Aorta (tissue), 5 donors: Measurements from ENCODE around the gene KSR2. TPM values are rescaled to one million over a fixed set of nuclear protein-coding genes. Genes with fewer than 3 reads are reported as not detected.
"Not testable (repeated sequence)": the region's sequence is repeated elsewhere in the genome, so short reads cannot be mapped to it uniquely, and the experiment has no call there.

Experiments
- ATAC-seq: fragments of 200-7000 bp; cut with Tn5 transposase; one replicate; pipeline ENCODE4 v1.9.1; 2022; ENCODE audit warnings: moderate library complexity; ENCODE audit not compliant: low FRiP score
- DNase-seq, 2 donors: peaks; one replicate each; pipeline ENCODE4 v3.0.0-alpha.2; 2020
- H3K27ac ChIP-seq, 2 donors: one replicate each; pipeline ENCODE4 v1.5.1; 2013; ENCODE audit warnings: low read length in 2 of 2, mild to moderate bottlenecking in 2 of 2, moderate library complexity in 2 of 2, control low read depth in 1 of 2, inconsistent platforms in 1 of 2, low read depth in 1 of 2
- H3K27me3 ChIP-seq, 2 donors: one replicate each; pipeline ENCODE4 v1.6.1; 2013; ENCODE audit warnings: control low read depth in 1 of 2, low read length in 1 of 2, mild to moderate bottlenecking in 1 of 2, moderate library complexity in 1 of 2; ENCODE audit not compliant: insufficient read depth in 2 of 2, control insufficient read depth in 1 of 2
- H3K36me3 ChIP-seq, 2 donors: one replicate each; pipeline ENCODE4 v1.6.1; 2013; ENCODE audit warnings: control low read depth in 1 of 2, low read length in 1 of 2, mild to moderate bottlenecking in 1 of 2; ENCODE audit not compliant: insufficient read depth in 2 of 2, control insufficient read depth in 1 of 2
- H3K4me1 ChIP-seq, 2 donors: one replicate each; pipeline ENCODE4 v1.6.1; 2013; ENCODE audit warnings: low read length in 2 of 2, control low read depth in 1 of 2, mild to moderate bottlenecking in 1 of 2, moderate library complexity in 1 of 2; ENCODE audit not compliant: insufficient read depth in 2 of 2, control insufficient read depth in 1 of 2
- H3K4me3 ChIP-seq, 2 donors: one replicate each; pipeline ENCODE4 v1.5.1; 2013; ENCODE audit warnings: low read length in 2 of 2, control low read depth in 1 of 2, mild to moderate bottlenecking in 1 of 2
- H3K9me3 ChIP-seq: one replicate; pipeline ENCODE4 v1.6.1; 2013; ENCODE audit warnings: mild to moderate bottlenecking, low read length; ENCODE audit not compliant: control insufficient read depth
- WGBS, 2 donors: extraction: QIAGEN DNeasy Blood & Tissue Kit; methylation state at CpG; one replicate each; pipeline ENCODE4 v1.1.7; 2013; 5-methylcytosine and 5-hydroxymethylcytosine counted together
- intact Hi-C, 2 donors: fragments of 100-400 bp; cut with DNase I; formaldehyde crosslinking; loops; one replicate each; pipeline versions ENCODE4 v1.14.2 to v1.15.0; 2022
- polyA plus RNA-seq, 2 donors: library from polyadenylated mRNA; stranded (reverse); fragments of 200-250 nt; gene quantifications; one replicate each; pipeline ENCODE4 v1.2.3, GENCODE V29; 2013
- total RNA-seq, 2 donors: library from RNA; stranded (reverse); fragmentation: NEBNext Ultra II Directional; extraction: Animal tissue kit (Norgen Biotek cat#: 25700); gene quantifications; one replicate each; pipeline ENCODE4 v1.2.1, GENCODE V29; 2021
- donor health status: healthy with polysubstance abuse.
- donor health status: Bipolar disorder and iron deficiency.
- donor health status: DM: no; HTN: no; CAD: no.
- donor health status: DM: no; HTN: no; CAD: no.
- donor health status: DM: yes; HTN: yes; CAD: no.

The KSR2 gene
- total and polyA plus RNA-seq, 4 donors, result not detected

- Histone ChIP-seq H3K36me3 (no peaks in the 10 kb centered on the region), H3K9me3 (no peaks in the 10 kb centered on the region), H3K27ac (no peak overlapping the region), H3K4me3 (no peak overlapping the region), H3K27me3 (peaks cover 0 to 1% of the 10 kb centered on the region in 2 donors), H3K4me1 (no peaks in the 10 kb centered on the region)
- 95 to 96% methylated on average over 3 of the region's 3 CpGs for WGBS, 2 donors
- ATAC-seq (no peak), DNase-seq (no peak)
- intact Hi-C loops, result loop anchor here in 1 of 2 donors (10.0 kb wide), 1 partner anchor 136 kb away; no protein-coding TSS in a partner anchor
Measured at GRCh38 chr12:118010903-118011302, 42.1 kb upstream of the KSR2 start.

DNA sequence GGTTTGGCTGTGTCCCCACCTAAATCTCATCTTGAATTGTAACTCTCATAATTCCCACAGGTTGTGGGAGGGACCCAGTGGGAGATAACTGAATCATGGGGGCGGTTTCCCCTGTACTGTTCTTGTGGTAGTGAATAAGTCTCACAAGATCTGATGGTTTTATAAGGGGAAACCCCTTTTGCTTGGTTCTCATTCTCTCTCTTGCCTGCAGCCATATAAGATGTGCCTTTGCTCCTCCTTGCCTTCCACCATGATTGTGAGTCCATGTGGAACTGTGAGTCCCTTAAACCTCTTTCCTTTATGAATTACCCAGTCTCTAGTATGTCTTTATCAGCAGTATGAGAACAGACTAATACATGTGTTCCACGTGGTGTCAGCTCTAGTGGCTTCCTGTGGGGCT lies 31.0 kb upstream of the KSR2 start:
- H3K36me3 ChIP-seq, H3K4me1 ChIP-seq, DNase-seq, ATAC-seq, H3K4me3 ChIP-seq, H3K9me3 ChIP-seq, intact Hi-C loops, H3K27me3 ChIP-seq, H3K27ac ChIP-seq: not testable (repeated sequence)
- WGBS, 2 donors, result 63 to 65% methylated on average over 2 of the region's 2 CpGs

DNA sequence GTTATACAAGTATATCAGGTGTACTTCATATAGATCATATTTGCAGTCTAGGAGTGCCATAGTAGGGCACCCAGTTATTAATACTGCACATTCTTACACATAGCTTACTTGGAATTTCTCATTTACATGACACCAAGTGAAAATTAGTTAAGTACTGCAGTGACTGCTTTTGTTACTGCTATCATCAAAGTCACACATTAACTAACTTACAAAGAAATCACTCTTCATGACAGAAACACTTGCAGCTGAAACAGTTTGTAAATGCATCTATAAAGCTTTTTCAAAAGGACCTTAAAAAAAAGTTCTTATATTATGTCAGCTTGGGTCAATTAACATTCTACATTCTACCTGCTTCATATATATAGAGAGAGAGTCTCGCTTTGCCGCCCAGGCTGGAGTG lies 29.9 kb upstream of the KSR2 start:
- 69 to 82% methylated on average over 2 of the region's 2 CpGs for WGBS, 2 donors
- H3K9me3 ChIP-seq, result no peaks in the 10 kb centered on the region
- H3K36me3 ChIP-seq, result no peaks in the 10 kb centered on the region
- H3K4me3 ChIP-seq, result no peak overlapping the region
- H3K27ac ChIP-seq, result no peak overlapping the region
- H3K27me3 ChIP-seq, result no peaks in the 10 kb centered on the region
- intact Hi-C loops, result no loop called here
- no peak for ATAC-seq
- no peaks in the 10 kb centered on the region for H3K4me1 ChIP-seq
- DNase-seq, result no peak

GRCh38 chr12:117994551-117995438 lies 26.0 kb upstream of the KSR2 start:
- 60 to 85% methylated on average over 3 of the region's 3 CpGs for WGBS, 2 donors
- ATAC-seq, result no peak
- no peaks in the 10 kb centered on the region for H3K4me1 ChIP-seq

GRCh38 chr12:117986705-117987469 lies 18.1 kb upstream of the KSR2 start:
- WGBS, 2 donors, result 69 to 77% methylated on average over 4 of the region's 4 CpGs
- Histone ChIP-seq H3K27me3 (no peaks in the 10 kb centered on the region), H3K4me3 (no peak overlapping the region), H3K9me3 (peaks cover 1% of the 10 kb centered on the region), H3K4me1 (no peaks in the 10 kb centered on the region), H3K36me3 (no peaks in the 10 kb centered on the region), H3K27ac (no peak overlapping the region)
- ATAC-seq (no peak), DNase-seq (no peak)
- intact Hi-C loops, result no loop called here

More at GRCh38 chr12:117994551-117995438, 26.0 kb upstream of the KSR2 start:
- Histone ChIP-seq H3K9me3 (no peaks in the 10 kb centered on the region), H3K27me3 (no peaks in the 10 kb centered on the region), H3K36me3 (no peaks in the 10 kb centered on the region), H3K27ac (no peak overlapping the region), H3K4me3 (no peak overlapping the region)
- DNase-seq, result no peak
- intact Hi-C loops, result no loop called here

DNA sequence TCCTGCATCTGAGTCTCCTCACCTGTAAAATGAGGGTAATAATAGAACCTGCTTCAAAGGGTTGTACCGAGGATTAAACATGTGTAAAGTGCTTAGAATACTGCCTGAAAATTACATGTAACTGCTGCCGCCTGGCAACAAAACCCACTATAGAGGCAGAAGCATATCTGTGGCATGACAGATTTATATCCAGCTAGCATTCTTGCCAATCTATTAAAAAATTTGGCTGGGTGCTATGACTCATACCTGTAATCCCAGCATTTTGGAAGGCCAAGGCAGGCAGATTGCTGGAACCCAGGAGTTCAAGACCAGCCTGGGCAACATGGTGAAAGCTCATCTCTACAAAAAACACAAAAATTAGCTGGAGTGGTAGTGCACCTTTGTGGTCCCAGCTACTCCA lies 16.4 kb upstream of the KSR2 start:
- DNase-seq (no peak), ATAC-seq (no peak)
- no peaks in the 10 kb centered on the region for H3K4me1 ChIP-seq
- H3K9me3 ChIP-seq, result peaks cover 1% of the 10 kb centered on the region
- H3K27me3 ChIP-seq, result no peaks in the 10 kb centered on the region
- 81 to 83% methylated on average over 2 of the region's 2 CpGs for WGBS, 2 donors
- H3K36me3 ChIP-seq, result no peaks in the 10 kb centered on the region
- H3K27ac ChIP-seq, result no peak overlapping the region
- intact Hi-C loops, result no loop called here
- H3K4me3 ChIP-seq, result no peak overlapping the region

GRCh38 chr12:117981267-117981666 lies 12.5 kb upstream of the KSR2 start:
- no peak for ATAC-seq
- Histone ChIP-seq H3K27me3 (no peaks in the 10 kb centered on the region), H3K27ac (no peak overlapping the region), H3K4me1 (no peaks in the 10 kb centered on the region), H3K9me3 (no peaks in the 10 kb centered on the region), H3K36me3 (no peaks in the 10 kb centered on the region), H3K4me3 (no peak overlapping the region)
- intact Hi-C loops, result no loop called here
- DNase-seq, result no peak
- WGBS, 2 donors, result 70 to 78% methylated on average over 5 of the region's 5 CpGs

GRCh38 chr12:117980616-117981015 lies 11.8 kb upstream of the KSR2 start:
- Histone ChIP-seq H3K9me3 (no peaks in the 10 kb centered on the region), H3K27me3 (no peaks in the 10 kb centered on the region), H3K4me1 (no peaks in the 10 kb centered on the region), H3K4me3 (no peak overlapping the region), H3K36me3 (no peaks in the 10 kb centered on the region), H3K27ac (no peak overlapping the region)
- intact Hi-C loops, result no loop called here
- 87 to 91% methylated on average over 4 of the region's 4 CpGs for WGBS, 2 donors
- no peak for DNase-seq
- ATAC-seq, result no peak
